B cell (primary cell): Measurements from ENCODE around the gene USP14.

ENCODE experiments used
- EZH2 ChIP-seq: IDR thresholded peaks from 2 replicates; pipeline ENCODE4 v1.6.1; 2012; ENCODE audit warnings: borderline replicate concordance, low read depth, mild to moderate bottlenecking, moderate library complexity, low read length; ENCODE audit not compliant: insufficient read depth, poor library complexity, severe bottlenecking
- TF ChIP-seq, protein P1 (sequence below): fragments of 200-600 bp; IDR thresholded peaks from one replicate; pipeline ENCODE4 v1.8.0; 2022; ENCODE audit warnings: antibody characterized with exemption, mild to moderate bottlenecking

DNA sequence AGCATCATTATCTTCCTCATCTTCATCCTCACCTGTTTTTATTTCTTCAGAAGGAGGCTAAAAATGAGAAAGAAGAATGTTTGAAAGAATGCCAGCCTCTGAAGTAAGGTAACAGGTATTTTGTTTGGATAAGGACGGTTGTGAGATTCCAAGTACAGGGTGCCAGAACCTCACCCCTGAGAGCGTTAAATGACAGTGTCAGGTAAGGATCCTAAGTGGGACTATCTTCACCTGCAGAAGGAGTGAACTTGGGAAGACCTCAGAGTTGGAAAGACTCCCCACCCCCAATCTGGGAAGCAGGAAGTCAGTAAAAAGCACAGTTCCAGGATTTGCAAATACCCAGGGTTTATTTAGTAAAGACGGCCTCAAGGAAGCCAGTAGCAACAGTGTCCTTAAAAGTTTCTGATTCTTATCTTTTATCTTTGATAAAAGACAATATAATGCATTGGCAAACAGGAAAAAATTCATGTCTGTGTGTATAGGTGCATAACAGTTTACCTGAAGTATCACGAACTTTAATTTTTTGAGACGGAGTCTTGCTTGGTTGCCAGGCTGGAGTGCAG is 57.2 kb downstream of the USP14 start:
- no peak for TF ChIP-seq EZH2
- TF ChIP-seq, protein P1, sequence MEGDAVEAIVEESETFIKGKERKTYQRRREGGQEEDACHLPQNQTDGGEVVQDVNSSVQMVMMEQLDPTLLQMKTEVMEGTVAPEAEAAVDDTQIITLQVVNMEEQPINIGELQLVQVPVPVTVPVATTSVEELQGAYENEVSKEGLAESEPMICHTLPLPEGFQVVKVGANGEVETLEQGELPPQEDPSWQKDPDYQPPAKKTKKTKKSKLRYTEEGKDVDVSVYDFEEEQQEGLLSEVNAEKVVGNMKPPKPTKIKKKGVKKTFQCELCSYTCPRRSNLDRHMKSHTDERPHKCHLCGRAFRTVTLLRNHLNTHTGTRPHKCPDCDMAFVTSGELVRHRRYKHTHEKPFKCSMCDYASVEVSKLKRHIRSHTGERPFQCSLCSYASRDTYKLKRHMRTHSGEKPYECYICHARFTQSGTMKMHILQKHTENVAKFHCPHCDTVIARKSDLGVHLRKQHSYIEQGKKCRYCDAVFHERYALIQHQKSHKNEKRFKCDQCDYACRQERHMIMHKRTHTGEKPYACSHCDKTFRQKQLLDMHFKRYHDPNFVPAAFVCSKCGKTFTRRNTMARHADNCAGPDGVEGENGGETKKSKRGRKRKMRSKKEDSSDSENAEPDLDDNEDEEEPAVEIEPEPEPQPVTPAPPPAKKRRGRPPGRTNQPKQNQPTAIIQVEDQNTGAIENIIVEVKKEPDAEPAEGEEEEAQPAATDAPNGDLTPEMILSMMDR, result no peak
